Peyer's patch (tissue), 4 donors: Measurements from ENCODE around the gene FARP2. TPM values are rescaled to one million over a fixed set of nuclear protein-coding genes. Genes with fewer than 3 reads are reported as not detected.

Source experiments
- DNase-seq, 3 donors: peaks; one replicate each; pipeline ENCODE4 v3.0.0-alpha.2; 2017 to 2019
- H3K27ac ChIP-seq, 4 donors: fragments of 200-600 bp; sonication (generic); one replicate each; pipeline ENCODE4 v1.5.1; 2016 to 2019
- H3K27me3 ChIP-seq, 2 donors: fragments of 200-600 bp; sonication (generic); one replicate each; pipeline ENCODE4 v1.5.1; 2019
- H3K36me3 ChIP-seq, 3 donors: fragments of 200-600 bp; sonication (generic); one replicate each; pipeline ENCODE4 v1.5.1; 2016 to 2019
- H3K4me1 ChIP-seq, 4 donors: fragments of 200-600 bp; sonication (generic); one replicate each; pipeline ENCODE4 v1.5.1; 2016 to 2019
- H3K4me3 ChIP-seq, 4 donors: fragments of 200-600 bp; sonication (generic); 1 replicate in 3 of 4; 2 replicates in 1 of 4; pipeline ENCODE4 v1.5.1; 2016 to 2019; ENCODE audit warnings: mild to moderate bottlenecking in 1 of 4
- H3K9me3 ChIP-seq, 4 donors: fragments of 200-600 bp; sonication (generic); one replicate each; pipeline ENCODE4 v1.5.1; 2016 to 2019; ENCODE audit warnings: mild to moderate bottlenecking in 1 of 4
- CTCF ChIP-seq, 6 experiments: fragments of 450-650 bp in 4 of 6; fragments of 200-600 bp in 2 of 6; sonication (generic) in 1 of 6; IDR thresholded peaks; one replicate each; pipeline ENCODE4 v1.5.1; 2017 to 2019; ENCODE audit warnings: antibody characterized with exemption in 6 of 6, mild to moderate bottlenecking in 3 of 6, moderate library complexity in 1 of 6
- POLR2A ChIP-seq, 2 donors: fragments of 450-650 bp; IDR thresholded peaks; one replicate each; pipeline ENCODE4 v1.5.1; 2017; ENCODE audit warnings: antibody characterized with exemption in 2 of 2, mild to moderate bottlenecking in 2 of 2, moderate library complexity in 2 of 2
- total RNA-seq, 4 donors: library from RNA; depleted of rRNA; stranded (reverse); fragments of >200 nt; gene quantifications; one replicate each; pipeline ENCODE4 v1.1.0, GENCODE V29; 2016

The FARP2 gene
- total RNA-seq, 4 donors from 2014 or later, result 107 to 169 (median 140) TPM

GRCh38 chr2:241463276-241464135, 107.4 kb downstream of the FARP2 start:
- no peaks in the 10 kb centered on the region for H3K27me3 ChIP-seq
- no peak overlapping the region for H3K4me3 ChIP-seq
- H3K36me3 ChIP-seq, result peaks cover 0 to 24% (median 0%) of the 10 kb centered on the region in 3 donors
- TF ChIP-seq CTCF (IDR thresholded peaks at IDR 0.05) (no peak), POLR2A (IDR thresholded peaks at IDR 0.05) (no peak)
- H3K9me3 ChIP-seq, result no peaks in the 10 kb centered on the region
- no peak for DNase-seq
- H3K4me1 ChIP-seq, result no peaks in the 10 kb centered on the region
- H3K27ac ChIP-seq, result no peak overlapping the region

GRCh38 chr2:241465543-241465942, 109.5 kb downstream of the FARP2 start:
- DNase-seq, result no peak
- no peak overlapping the region for H3K27ac ChIP-seq
- no peak overlapping the region for H3K4me3 ChIP-seq
- peaks cover 0 to 29% (median 0%) of the 10 kb centered on the region in 3 donors for H3K36me3 ChIP-seq
- H3K4me1 ChIP-seq, result no peaks in the 10 kb centered on the region
- no peaks in the 10 kb centered on the region for H3K27me3 ChIP-seq
- H3K9me3 ChIP-seq, result no peaks in the 10 kb centered on the region
- TF ChIP-seq POLR2A (IDR thresholded peaks at IDR 0.05), result no peak
- no peak for TF ChIP-seq CTCF (IDR thresholded peaks at IDR 0.05)

- Histone ChIP-seq H3K36me3 (peaks cover 0 to 29% (median 0%) of the 10 kb centered on the region in 3 donors), H3K9me3 (no peaks in the 10 kb centered on the region), H3K4me3 (no peak overlapping the region), H3K27me3 (no peaks in the 10 kb centered on the region), H3K4me1 (no peaks in the 10 kb centered on the region), H3K27ac (no peak overlapping the region)
- TF ChIP-seq POLR2A (IDR thresholded peaks at IDR 0.05), result no peak
- no peak for TF ChIP-seq CTCF (IDR thresholded peaks at IDR 0.05)
- DNase-seq, result no peak
Measured at GRCh38 chr2:241466230-241466629, 110.1 kb downstream of the FARP2 start.

GRCh38 chr2:241467777-241468475, 111.8 kb downstream of the FARP2 start:
- Histone ChIP-seq H3K27me3 (no peaks in the 10 kb centered on the region), H3K4me3 (no peak overlapping the region), H3K27ac (no peak overlapping the region), H3K36me3 (peaks cover 0 to 29% (median 0%) of the 10 kb centered on the region in 3 donors), H3K9me3 (no peaks in the 10 kb centered on the region), H3K4me1 (no peaks in the 10 kb centered on the region)
- TF ChIP-seq POLR2A (IDR thresholded peaks at IDR 0.05) (no peak), CTCF (IDR thresholded peaks at IDR 0.05) (no peak)
- no peak for DNase-seq

- H3K4me1 ChIP-seq, result no peaks in the 10 kb centered on the region
- no peak for DNase-seq
- H3K27me3 ChIP-seq, result no peaks in the 10 kb centered on the region
- H3K4me3 ChIP-seq, result no peak overlapping the region
- peaks cover 0 to 25% (median 0%) of the 10 kb centered on the region in 3 donors for H3K36me3 ChIP-seq
- TF ChIP-seq CTCF (IDR thresholded peaks at IDR 0.05), result no peak
- TF ChIP-seq POLR2A (IDR thresholded peaks at IDR 0.05), result no peak
- no peaks in the 10 kb centered on the region for H3K9me3 ChIP-seq
- no peak overlapping the region for H3K27ac ChIP-seq
Measured at GRCh38 chr2:241468476-241468781, 112.3 kb downstream of the FARP2 start.
